Smooth muscle cell (in vitro differentiated cells): Measurements from ENCODE around the gene LMCD1. TPM values are rescaled to one million over a fixed set of nuclear protein-coding genes. Genes with fewer than 3 reads are reported as not detected.

Source experiments
- DNase-seq: peaks from one replicate; lab custom pipeline; 2025; ENCODE audit not compliant: unreplicated experiment; lab: John Stamatoyannopoulos, UW
- H2AFZ ChIP-seq: fragments of 200-600 bp; sonication (generic); 2 replicates; pipeline ENCODE4 v1.6.0; 2016; ENCODE audit warnings: antibody characterized with exemption, low read depth, mild to moderate bottlenecking
- H3F3A ChIP-seq: fragments of 200-600 bp; sonication (generic); 2 replicates; pipeline ENCODE4 v1.6.0; 2017; ENCODE audit warnings: antibody characterized with exemption, low read depth
- H3K27ac ChIP-seq: fragments of 200-600 bp; sonication (generic); 2 replicates; pipeline ENCODE4 v1.5.1; 2016; ENCODE audit warnings: low read depth, mild to moderate bottlenecking
- H3K27me3 ChIP-seq: fragments of 200-600 bp; sonication (generic); 2 replicates; pipeline ENCODE4 v1.6.1; 2016; ENCODE audit warnings: low read depth, mild to moderate bottlenecking
- H3K36me3 ChIP-seq: fragments of 200-600 bp; sonication (generic); 2 replicates; pipeline ENCODE4 v1.5.1; 2016; ENCODE audit warnings: low read depth
- H3K4me1 ChIP-seq: fragments of 200-600 bp; sonication (generic); 2 replicates; pipeline ENCODE4 v1.5.1; 2016; ENCODE audit warnings: low read depth
- H3K4me2 ChIP-seq: fragments of 200-600 bp; sonication (generic); 2 replicates; pipeline ENCODE4 v1.6.0; 2016; ENCODE audit warnings: mild to moderate bottlenecking
- H3K4me3 ChIP-seq: fragments of 200-600 bp; sonication (generic); 2 replicates; pipeline ENCODE4 v1.5.1; 2016; ENCODE audit warnings: mild to moderate bottlenecking
- H3K79me2 ChIP-seq: fragments of 200-600 bp; sonication (generic); 2 replicates; pipeline ENCODE4 v1.6.0; 2016; ENCODE audit warnings: low read depth, mild to moderate bottlenecking
- H3K9ac ChIP-seq: fragments of 200-600 bp; sonication (generic); 2 replicates; pipeline ENCODE4 v1.6.0; 2016; ENCODE audit warnings: low read depth
- H3K9me3 ChIP-seq: fragments of 200-600 bp; sonication (generic); replicated peaks from 2 replicates; pipeline ENCODE4 v1.5.1; 2016; ENCODE audit warnings: low read depth
- H4K20me1 ChIP-seq: fragments of 200-600 bp; sonication (generic); 2 replicates; pipeline ENCODE4 v1.6.0; 2016; ENCODE audit warnings: low read depth
- WGBS: methylation state at CpG from one replicate; pipeline ENCODE4 v1.1.7; 2016; ENCODE audit warnings: low lambda C conversion rate; 5-methylcytosine and 5-hydroxymethylcytosine counted together
- polyA plus RNA-seq: library from polyadenylated mRNA; unstranded; fragments of >200 nt; fragmentation: Nextera tagmentation; extraction: Ambion mirVana; gene quantifications from 2 replicates; pipeline ENCODE4 v1.2.1, GENCODE V29; 2016
- total RNA-seq: library from RNA; depleted of rRNA; stranded (reverse); fragments of >200 nt; gene quantifications from 2 replicates; pipeline ENCODE4 v1.2.3, GENCODE V29; 2014
- TF ChIP-seq, protein P1 (sequence below): fragments of 200-600 bp; sonication (generic); IDR thresholded peaks from 2 replicates; pipeline ENCODE4 v1.5.1; 2017; ENCODE audit warnings: borderline replicate concordance, mild to moderate bottlenecking, antibody characterized with exemption; ENCODE audit not compliant: insufficient read depth, poor library complexity, severe bottlenecking

Gene LMCD1
- total and polyA plus RNA-seq, 2 experiments from 2014 or later, result 187 to 524 TPM

DNA sequence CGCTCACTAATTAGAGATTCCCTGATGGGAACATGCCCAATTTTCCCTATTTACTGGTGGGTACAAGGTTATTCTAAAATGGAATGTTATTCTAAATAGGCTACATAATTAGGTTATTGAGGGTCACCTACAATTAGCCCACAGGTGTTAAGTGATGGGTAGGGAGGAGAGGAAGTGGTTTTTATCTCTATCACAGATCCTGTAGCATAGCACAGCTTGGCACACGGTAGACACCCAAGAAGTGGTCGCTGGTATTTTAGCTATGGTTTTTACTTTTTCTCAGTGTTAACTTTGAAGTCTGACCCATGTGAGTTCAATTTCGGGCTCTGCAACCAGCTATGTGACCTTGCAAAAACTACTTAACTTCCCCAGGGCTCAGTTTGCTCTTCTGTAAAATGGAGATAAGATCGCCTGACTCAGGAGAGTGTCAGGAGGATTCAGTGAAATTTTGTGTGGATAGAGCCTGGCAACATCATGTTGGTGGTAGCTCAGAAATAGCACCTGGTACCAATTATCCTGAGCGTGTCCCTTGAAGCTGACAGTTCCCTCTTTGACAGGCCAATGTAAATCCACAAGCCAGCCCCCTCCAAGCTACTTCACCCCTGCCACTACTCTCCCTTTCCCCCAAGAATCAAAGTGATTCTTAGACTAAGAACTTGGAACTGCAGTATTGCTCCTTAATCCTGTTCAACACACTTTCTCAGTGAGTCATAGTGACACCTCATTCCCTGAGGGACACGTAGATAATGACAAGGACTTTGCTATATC, 8.7 kb upstream of the LMCD1 start:
- 27% methylated on average over 7 of the region's 7 CpGs for WGBS

DNA sequence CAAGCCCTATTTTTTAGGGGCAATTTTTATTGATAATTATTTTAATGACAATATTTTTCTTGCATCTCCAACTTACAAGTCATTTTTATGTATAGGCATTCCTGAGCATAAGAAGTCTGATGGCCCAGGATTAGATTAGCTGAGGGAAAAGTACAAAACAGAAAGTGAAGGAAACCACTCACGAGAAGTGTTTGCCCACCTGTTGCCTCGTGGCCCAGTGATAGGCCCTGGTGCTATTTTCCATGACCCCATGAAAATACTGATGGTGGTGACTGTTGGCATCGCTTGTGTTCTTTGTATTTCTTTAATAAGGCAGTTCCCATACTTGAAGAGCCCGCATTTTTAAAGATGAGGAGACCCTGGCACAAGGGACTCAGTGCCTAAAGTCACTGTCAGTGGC, 7.9 kb upstream of the LMCD1 start:
- H3K27me3 ChIP-seq, result no peaks in the 10 kb centered on the region
- H3K4me1 ChIP-seq, result peaks cover 35% of the 10 kb centered on the region
- peak overlapping the region; percentile 45 for H3K4me2 ChIP-seq
- no peak overlapping the region for H2AFZ ChIP-seq
- no peaks in the 10 kb centered on the region for H4K20me1 ChIP-seq
- TF ChIP-seq, protein P1, sequence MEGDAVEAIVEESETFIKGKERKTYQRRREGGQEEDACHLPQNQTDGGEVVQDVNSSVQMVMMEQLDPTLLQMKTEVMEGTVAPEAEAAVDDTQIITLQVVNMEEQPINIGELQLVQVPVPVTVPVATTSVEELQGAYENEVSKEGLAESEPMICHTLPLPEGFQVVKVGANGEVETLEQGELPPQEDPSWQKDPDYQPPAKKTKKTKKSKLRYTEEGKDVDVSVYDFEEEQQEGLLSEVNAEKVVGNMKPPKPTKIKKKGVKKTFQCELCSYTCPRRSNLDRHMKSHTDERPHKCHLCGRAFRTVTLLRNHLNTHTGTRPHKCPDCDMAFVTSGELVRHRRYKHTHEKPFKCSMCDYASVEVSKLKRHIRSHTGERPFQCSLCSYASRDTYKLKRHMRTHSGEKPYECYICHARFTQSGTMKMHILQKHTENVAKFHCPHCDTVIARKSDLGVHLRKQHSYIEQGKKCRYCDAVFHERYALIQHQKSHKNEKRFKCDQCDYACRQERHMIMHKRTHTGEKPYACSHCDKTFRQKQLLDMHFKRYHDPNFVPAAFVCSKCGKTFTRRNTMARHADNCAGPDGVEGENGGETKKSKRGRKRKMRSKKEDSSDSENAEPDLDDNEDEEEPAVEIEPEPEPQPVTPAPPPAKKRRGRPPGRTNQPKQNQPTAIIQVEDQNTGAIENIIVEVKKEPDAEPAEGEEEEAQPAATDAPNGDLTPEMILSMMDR, result no peak
- no peak for DNase-seq
- H3F3A ChIP-seq, result peaks cover 27% of the 10 kb centered on the region
- H3K4me3 ChIP-seq, result no peak overlapping the region
- no peaks in the 10 kb centered on the region for H3K79me2 ChIP-seq
- H3K27ac ChIP-seq, result peak overlapping the region; percentile 77
- WGBS, result 91% methylated on average over 4 of the region's 4 CpGs
- no peaks in the 10 kb centered on the region for H3K36me3 ChIP-seq
- H3K9me3 ChIP-seq, result no peaks in the 10 kb centered on the region
- H3K9ac ChIP-seq, result peak overlapping the region; percentile 63

More for the DNA sequence above, 8.7 kb upstream of the LMCD1 start:
- Histone ChIP-seq H3K27ac (peak overlapping the region; percentile 77), H3K4me2 (peak overlapping the region; percentile 45), H3K27me3 (no peaks in the 10 kb centered on the region), H3K79me2 (no peaks in the 10 kb centered on the region), H4K20me1 (no peaks in the 10 kb centered on the region), H2AFZ (no peak overlapping the region), H3K36me3 (no peaks in the 10 kb centered on the region), H3K4me1 (peaks cover 29% of the 10 kb centered on the region), H3K4me3 (no peak overlapping the region), H3K9ac (peak overlapping the region; percentile 63), H3F3A (peaks cover 31% of the 10 kb centered on the region), H3K9me3 (no peaks in the 10 kb centered on the region)
- TF ChIP-seq, protein P1, result no peak
- no peak for DNase-seq

- peak overlapping the region; percentile 45 for H3K4me2 ChIP-seq
- H3K27ac ChIP-seq, result peak overlapping the region; percentile 77
- H3F3A ChIP-seq, result peaks cover 24% of the 10 kb centered on the region
- peaks cover 39% of the 10 kb centered on the region for H3K4me1 ChIP-seq
- no peak overlapping the region for H2AFZ ChIP-seq
- no peaks in the 10 kb centered on the region for H3K36me3 ChIP-seq
- H3K4me3 ChIP-seq, result no peak overlapping the region
- no peaks in the 10 kb centered on the region for H4K20me1 ChIP-seq
- H3K27me3 ChIP-seq, result no peaks in the 10 kb centered on the region
- TF ChIP-seq, protein P1, result no peak
- no peaks in the 10 kb centered on the region for H3K79me2 ChIP-seq
- no peak for DNase-seq
- 88% methylated on average over 8 of the region's 8 CpGs for WGBS
- no peaks in the 10 kb centered on the region for H3K9me3 ChIP-seq
- H3K9ac ChIP-seq, result no peak overlapping the region
These were observed 7.3 kb upstream of the LMCD1 start for GRCh38 chr3:8494327-8494726.

DNA sequence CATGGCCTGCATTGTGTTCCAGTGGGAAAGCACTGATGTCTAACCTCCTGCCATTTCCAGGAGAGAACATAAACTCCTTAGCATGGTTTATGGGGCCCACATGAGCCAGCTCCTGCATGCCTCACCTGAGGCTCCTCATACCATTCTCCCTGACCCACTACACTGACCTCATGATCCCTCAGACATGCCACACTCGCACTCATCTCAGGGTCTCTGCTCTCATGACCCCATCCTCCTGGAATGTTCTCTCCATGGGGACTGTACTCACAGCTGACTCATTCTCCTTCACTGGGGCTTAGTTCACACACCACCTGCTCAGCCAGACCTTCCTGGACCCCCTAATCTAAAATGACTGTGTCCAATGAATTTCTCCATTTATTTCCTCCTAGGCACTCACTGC, 4.0 kb upstream of the LMCD1 start:
- Histone ChIP-seq H2AFZ (no peak overlapping the region), H3K4me2 (no peak overlapping the region), H4K20me1 (peaks cover 6% of the 10 kb centered on the region), H3K27me3 (no peaks in the 10 kb centered on the region), H3K27ac (peak overlapping the region; percentile 93), H3K4me1 (peaks cover 44% of the 10 kb centered on the region), H3K9ac (no peak overlapping the region), H3K4me3 (no peak overlapping the region), H3F3A (peaks cover 25% of the 10 kb centered on the region), H3K9me3 (no peaks in the 10 kb centered on the region), H3K79me2 (peaks cover 7% of the 10 kb centered on the region), H3K36me3 (no peaks in the 10 kb centered on the region)
- DNase-seq, result no peak
- TF ChIP-seq, protein P1, result no peak
- WGBS, result 0% methylated on average over 1 of the region's 1 CpG
